GM21737 (cell line): ENCODE data around the gene PLGRKT.
"Not testable (repeated sequence)": the region's sequence is repeated elsewhere in the genome, so short reads cannot be mapped to it uniquely, and the experiment has no call there.

ENCODE experiments used
- ATAC-seq: cut with Tn5 transposase; IDR thresholded peaks from one replicate; pipeline ENCODE4 v1.9.1; 2021; ENCODE audit warnings: mild to moderate bottlenecking, moderate library complexity; ENCODE audit not compliant: unreplicated experiment

Gene PLGRKT

DNA sequence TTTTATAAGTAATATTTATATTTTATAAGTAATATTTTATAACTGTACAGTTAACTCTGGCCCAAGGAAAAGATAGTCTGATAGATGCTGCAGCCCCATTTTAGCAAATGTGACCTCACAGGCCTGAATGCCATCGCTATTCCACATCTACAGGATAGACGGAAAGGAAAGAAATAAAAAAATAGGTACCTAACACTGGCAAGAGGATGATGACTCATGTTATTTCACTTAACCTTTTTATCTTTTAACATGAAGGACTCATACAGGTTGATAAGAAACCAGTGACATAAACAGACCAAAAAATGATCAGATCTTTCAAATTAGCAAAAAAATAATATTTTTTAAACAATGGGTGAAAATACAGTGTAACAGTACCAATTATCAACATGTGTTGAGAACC is 15.3 kb upstream of the PLGRKT start:
- no peak for ATAC-seq

DNA sequence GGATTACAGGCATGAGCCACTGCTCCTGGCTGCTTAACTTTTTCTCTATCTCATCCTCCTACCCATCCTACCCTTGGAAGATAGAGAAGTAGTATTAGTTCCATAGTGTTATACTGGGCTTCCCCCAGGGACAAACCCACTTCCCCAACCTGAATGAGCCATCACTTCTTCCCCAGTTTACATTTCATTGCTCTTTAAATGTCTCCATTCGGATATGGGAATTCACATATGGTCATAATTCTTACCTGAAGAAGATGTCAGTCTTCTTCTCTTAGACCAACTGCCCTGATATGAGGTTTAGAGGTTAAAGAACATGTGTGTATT is 14.5 kb upstream of the PLGRKT start:
- ATAC-seq, result no peak

DNA sequence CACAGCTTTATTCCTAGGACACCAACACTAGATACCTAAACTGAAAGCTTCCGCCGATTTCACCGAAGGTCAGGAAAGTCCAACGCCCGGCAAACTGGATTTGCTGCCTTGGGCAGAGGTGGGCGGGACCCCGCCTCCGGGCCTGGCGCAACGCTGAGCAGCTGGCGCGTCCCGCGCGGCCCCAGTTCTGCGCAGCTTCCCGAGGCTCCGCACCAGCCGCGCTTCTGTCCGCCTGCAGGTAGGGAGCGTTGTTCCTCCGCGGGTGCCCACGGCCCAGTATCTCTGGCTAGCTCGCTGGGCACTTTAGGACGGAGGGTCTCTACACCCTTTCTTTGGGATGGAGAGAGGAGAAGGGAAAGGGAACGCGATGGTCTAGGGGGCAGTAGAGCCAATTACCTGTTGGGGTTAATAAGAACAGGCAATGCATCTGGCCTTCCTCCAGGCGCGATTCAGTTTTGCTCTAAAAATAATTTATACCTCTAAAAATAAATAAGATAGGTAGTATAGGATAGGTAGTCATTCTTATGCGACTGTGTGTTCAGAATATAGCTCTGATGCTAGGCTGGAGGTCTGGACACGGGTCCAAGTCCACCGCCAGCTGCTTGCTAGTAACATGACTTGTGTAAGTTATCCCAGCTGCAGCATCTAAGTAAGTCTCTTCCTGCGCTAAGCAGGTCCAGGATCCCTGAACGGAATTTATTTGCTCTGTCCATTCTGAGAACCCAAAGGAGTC is 12.8 kb upstream of the PLGRKT start, which contains the start of gene CD274:
TSS of gene CD274 (plus strand) at position 184 of the 733 bp plus-strand sequence. CDS start 5,572 bp downstream, outside the sequence.
- ATAC-seq, result peak; percentile 78

DNA sequence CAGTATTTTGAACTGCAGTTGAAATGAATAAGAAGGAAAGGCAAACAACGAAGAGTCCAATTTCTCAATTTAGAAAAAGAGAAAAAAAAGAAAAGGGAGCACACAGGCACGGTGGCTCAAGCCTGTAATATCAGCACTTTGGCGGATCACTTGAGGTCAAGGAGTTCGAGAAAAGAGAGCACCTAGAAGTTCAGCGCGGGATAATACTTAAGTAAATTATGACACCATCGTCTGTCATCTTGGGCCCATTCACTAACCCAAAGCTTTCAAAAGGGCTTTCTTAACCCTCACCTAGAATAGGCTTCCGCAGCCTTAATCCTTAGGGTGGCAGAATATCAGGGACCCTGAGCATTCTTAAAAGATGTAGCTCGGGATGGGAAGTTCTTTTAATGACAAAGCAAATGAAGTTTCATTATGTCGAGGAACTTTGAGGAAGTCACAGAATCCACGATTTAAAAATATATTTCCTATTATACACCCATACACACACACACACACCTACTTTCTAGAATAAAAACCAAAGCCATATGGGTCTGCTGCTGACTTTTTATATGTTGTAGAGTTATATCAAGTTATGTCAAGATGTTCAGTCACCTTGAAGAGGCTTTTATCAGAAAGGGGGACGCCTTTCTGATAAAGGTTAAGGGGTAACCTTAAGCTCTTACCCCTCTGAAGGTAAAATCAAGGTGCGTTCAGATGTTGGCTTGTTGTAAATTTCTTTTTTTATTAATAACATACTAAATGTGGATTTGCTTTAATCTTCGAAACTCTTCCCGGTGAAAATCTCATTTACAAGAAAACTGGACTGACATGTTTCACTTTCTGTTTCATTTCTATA is 12.0 kb upstream of the PLGRKT start:
- no peak for ATAC-seq

DNA sequence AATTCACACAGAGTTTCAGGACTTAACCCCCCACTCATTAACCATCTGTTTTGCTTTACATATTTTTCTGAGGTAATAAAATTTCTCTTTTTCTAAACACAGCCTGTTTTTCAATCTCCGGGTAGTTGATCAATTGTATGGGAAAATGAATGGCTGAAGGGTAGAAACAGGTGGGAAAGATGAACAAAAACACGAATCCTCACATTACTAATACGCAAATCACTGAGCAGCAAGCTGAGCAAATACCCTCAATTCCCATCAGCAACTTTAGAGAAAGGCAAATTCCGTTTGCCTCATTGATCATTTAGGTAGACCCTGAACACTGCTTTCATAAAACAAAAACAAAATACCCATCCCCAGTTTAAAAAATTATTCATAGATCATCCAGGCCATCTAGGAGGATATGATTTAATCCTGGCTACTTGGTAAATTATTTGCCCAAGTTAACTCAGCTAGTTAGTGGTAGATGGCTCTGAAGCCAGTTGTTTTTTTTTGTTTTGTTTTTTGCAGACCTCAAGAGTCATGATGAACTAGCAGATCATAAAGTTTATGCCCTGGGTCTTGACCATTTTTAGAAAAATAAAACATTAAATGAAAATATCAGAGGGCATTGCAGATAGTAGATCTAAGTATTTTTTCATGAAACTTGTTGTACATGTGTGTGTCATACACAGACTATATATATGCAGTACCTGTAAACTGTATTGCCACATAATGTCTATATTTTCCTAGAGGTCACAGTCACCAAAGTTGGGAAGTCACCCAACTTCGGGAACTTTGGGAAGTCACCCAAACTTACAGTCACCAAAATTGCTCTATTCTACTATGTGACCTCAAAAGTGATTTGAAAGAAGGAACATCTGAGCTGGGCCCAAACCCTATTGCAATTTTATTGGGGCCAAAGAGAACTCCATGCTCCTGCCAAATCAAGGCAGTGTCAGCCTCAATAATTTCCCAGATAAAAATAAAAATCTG is 11.0 kb upstream of the PLGRKT start:
- ATAC-seq, result no peak

DNA sequence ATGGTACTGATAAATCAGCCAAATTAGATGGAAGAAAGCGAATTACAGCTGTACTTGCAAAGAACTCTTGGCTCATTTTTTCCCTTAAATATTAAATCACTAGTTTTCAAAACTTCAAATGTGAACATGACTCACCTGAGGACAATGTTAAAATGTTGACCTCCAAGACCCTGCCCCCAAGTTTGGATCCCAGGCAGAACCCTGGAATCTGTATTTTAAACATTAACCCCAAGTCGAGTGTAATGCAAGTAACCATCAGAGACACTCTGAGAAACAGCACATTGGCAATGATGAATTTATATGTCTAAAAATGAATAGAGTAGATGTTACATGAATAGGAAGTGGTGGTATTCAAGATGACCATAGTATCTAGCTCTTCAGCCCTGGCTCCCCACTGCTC is 10.3 kb upstream of the PLGRKT start:
- ATAC-seq, result no peak

DNA sequence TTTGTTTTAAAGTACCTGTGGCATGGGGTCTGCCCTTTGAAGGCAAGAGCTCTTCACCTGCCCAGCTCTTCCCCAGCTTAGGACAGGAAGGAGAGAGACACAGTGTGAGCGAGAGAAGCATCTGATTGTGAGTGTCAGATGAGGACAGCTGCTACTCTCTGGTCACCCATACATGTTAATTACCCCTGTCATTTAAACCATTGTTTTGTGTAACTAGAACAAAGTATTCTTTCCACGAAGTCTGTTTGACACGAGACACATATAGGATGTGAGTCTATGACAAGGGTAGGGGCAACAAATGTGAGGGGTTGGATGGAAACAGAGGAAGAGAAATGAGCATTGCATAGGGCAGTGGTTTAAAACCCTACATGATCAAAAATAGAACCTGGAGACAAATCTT is 9.6 kb upstream of the PLGRKT start:
- no peak for ATAC-seq

DNA sequence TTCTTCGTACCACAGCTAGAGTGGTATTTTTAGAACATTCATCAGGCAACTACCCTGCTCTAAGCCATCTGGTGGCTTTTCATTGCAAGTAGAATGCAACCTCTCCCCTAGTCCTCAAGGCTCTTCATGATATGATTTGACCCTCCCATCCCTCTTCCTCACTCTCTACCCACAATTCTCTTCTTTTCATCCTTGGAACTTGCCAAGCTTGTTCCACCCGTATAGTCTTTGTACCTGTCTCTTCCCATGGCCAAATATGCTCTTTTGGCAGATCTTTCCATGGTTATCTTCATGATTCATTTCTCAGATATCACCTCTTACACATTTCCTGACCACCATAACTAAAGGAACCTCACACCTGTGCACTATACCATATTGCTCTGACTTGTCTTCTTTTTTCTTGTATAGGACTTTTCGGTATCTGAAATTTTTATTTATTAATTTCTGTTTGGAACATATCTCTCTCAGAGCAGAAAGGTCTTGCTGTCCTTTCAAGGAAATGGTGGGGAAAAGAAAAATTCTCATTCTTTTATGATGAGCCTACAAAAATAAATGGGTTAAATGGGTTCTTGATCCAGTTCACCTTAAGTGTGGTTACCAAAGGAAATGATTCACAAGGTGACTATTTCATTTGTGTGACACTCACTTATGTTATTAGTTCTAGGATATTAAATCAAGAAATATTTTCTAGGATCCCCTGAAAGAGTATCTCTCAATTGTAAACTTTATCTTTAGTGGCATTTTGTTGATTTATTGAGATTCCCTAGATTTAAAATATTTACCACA is 8.9 kb upstream of the PLGRKT start:
- no peak for ATAC-seq

DNA sequence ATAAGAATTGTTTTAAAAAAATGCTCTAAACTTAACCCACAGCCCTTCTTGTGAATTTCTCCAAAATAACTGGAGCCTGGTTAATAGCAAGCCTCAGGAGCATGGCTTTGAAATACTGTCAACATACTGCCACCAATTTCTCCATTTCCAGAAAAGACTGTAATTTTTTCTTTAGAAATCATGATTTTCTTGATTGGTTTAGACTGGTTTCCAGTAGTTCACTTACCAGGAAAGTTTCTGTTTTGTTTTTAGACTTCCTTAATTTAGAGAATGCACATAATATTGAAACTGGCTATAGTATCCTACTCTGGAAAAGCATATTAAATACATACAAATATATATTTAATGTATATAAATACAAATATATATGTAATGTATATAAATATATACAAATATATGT is 8.2 kb upstream of the PLGRKT start:
- ATAC-seq, result no peak

DNA sequence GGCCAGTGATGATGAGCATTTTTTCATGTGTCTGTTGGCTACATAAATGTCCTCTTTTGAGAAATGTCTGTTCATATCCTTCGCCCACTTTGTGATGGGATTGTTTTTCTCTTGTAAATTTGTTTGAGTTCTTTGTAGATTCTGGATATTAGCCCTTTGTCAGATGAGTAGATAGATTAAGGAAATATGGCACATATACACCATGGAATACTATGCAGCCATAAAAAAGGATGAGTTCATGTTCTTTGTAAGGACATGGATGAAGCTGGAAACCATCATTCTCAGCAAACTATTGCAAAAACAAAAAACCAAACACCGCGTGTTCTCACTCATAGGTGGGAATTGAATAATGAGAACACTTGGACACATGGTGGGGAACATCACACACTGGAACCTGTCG is 7.4 kb upstream of the PLGRKT start:
- not testable (repeated sequence) for ATAC-seq

DNA sequence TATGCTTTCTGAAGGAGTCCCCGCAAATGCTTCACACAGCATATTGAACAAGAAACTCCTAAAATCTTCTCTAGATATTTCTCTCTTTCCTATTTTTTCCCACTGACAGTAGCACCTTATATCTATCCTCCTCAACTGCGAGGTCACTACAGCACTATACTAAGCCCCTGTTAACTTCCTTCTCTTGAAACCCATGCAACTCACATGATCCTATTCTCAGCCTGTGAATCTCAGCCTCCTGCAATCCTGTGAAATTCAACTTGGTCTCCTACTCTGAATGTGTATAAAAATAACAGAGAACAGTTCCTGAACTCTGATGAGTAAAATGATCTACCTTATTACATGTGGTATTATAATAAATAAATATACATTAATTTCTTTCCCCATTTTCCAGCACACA is 6.1 kb upstream of the PLGRKT start:
- no peak for ATAC-seq

DNA sequence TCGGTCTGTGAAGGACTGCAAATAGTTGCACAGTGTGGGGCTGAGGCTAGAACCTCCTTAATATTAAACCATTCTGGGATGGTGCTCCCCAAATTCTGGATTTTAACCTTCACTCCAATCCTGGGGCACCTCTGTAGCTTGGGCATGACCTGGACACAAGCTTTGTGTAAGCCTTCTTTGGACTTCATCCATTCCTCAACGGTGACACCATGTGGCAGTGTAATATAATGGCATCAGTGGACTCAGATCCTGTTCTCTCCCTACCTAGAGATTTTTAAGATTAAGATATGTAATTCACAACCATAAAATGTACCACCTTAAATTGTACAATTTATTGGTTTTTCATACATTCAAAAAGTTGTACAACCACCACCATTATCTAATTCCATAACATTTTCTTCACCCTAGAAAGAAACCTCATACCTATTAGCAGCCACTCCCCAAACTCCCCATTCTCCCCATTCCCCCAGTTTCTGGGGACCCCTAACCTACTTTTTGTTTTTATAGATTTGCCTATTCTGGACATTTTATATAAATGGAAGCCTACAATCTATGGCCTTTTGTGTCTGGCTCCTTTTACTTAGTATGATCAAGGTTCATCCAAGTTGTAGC is 4.8 kb upstream of the PLGRKT start:
- ATAC-seq, result no peak

DNA sequence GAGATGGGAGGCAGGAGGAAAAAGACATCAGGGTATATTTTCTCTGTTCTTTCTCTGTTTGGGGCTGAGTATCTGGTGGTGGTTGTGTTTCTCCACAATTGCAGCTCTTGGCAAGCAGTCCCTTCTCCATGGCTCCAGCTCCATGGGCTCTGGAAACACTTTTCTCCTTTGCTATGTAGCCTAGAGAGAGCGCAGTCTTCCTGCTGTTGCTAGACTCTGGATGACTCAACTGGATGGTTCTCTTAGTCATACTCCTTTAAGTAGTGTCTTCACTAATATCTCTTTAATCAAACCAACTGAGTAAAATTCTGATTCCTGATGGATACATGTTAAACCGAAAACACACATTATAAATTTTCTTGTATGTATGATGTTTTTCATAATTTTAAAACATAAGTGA is 3.3 kb upstream of the PLGRKT start:
- no peak for ATAC-seq

DNA sequence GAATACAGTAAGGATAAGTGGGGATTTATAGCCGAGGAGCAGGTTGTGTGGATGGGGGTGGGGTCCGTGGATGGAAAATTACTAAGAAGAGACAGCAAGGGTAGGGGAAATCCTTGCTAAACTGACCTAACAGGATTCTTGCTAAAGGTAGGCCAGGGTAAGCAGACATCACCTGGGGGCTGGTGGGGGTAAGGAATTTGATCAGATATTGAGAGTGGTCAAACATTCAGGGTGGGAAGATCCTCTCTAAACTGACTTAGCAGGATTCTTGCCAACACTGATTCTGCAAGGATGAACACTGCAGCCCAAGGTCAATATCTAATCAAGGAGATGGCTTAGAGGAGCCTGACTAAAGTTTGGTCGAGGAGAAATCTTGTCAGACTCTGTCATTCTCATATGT is 2.7 kb upstream of the PLGRKT start:
- no peak for ATAC-seq

DNA sequence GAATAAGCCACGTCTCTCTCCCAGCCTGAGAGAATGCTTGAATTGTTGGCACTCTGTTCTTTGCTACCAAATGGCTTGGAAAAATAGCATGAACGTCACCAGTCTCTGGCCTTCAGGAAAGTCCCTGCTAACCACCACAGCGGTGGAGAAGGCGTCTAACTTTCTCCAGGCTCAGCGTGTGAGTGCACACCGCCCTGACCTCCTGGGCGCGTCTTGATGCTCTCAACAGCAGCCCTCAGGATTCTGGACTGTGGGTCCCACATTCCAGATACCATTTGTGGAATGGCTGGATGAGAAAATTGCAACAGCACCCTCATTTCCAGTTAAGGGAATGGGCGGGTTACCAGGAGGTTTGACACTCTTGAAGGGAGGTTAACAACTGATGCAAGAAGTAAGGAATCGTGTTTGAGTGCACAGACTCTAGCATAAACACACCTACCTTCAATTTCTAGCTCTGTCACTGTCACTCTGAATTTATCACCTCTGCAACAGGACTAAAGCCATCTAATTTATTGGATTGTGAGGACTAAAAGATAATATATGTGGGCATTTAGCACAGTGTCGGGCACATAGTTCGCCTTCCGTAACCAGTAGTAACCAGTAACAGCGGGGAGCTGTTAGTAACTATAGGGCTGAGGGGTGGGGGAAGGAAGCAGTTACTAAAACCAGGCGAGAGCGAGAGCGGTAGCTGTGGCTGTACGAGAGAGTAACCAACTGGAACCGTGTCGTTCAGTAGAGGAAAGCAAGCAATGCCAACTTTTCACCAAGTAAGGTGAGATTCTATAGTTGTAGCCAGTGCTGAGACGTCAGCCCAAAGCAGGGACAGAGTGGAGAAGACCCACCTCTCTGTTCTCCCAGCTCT is 807 bp upstream of the PLGRKT start:
- ATAC-seq, result peak; percentile 65

DNA sequence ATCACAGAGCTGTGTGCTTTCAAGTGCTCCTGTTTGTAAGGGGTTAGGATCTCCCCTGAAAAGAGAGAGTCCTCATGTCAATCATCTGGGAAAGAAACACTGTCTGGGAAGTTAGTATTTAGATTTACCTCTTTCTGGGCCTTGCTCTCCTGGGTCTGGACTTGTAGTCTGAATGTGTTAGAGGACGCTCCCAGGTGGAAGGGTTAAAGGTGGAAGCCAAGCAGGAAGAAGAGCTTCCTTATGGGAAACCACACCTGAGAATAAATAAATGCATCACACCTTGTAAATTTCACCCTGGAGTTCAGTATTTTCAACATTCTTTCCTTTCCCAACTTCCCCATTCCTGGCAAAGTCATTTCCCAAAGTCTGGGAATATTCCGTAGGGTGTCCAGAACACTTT is 1.3 kb downstream of the PLGRKT start:
- no peak for ATAC-seq

DNA sequence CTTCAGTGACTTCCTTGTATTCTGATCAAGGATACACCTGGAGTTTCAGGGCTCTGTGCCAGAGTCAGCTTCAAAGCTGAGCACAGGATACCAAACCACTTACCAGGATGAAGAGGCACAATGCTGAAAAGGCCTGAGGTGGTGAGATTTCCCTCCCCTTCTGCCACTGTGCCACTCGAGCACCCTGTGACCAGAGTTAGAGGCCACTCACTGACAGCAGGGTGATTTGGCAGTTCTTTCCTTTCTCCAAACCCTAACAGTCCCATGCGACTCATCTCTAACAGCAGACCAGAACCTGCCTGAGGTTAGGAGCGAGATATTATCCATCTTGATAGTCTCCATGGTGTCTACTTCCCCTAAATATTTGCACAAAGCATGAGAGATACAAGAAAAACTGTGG is 1.8 kb downstream of the PLGRKT start:
- no peak for ATAC-seq

DNA sequence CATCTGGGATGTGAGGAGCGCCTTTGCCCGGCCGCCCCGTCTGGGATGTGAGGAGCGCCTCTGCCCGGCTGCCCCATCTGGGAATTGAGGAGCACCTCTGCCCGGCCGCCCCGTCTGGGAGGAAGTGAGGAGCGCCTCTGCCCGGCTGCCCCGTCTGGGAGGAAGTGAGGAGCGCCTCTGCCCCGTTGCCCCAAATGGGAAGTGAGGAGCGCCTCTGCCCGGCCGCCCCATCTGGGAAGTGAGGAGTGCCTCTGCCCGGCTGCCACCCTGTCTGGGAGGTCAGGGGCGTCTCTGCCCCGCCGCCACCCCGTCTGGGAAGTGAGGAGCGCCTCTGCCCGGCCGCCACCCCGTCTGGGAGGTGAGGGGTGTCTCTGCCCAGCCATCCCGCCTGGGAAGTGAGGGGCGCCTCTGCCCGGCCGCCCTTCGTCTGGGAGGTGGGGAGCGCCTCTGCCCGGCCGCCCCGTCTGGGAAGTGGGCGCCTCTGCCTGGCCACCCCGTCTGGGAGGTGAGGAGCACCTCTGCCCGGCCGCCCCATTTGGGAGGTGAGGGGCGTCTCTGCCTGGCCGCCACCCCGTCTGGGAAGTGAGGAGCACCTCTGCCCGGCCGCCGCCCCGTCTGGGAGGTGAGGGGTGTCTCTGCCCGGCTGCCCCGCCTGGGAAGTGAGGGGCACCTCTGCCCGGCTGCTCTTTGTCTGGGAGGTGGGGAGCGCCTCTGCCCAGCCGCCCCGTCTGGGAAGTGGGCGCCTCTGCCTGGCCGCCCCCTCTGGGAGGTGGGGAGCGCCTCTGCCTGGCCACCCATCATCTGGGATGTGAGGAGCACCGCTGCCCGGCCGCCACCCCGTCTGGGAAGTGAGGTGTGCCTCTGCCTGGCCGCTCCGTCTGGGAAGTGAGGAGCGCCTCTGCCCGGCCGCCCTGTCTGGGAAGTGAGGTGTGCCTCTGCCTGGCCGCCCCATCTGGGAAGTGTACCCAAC is 3.6 kb downstream of the PLGRKT start:
- ATAC-seq, result not testable (repeated sequence)
